Measurements from ENCODE around the gene GPS2. TPM values are rescaled to one million over a fixed set of nuclear protein-coding genes. Genes with fewer than 3 reads are reported as not detected.

Gene GPS2
- total RNA-seq, 1 donor from 2014 or later, result 24.5 TPM

- Histone ChIP-seq H3K36me3 (ENCODE audit: control insufficient read depth in 3 of 3, insufficient read depth in 3 of 3, low read length in 3 of 3) (no peaks in the 10 kb centered on the region), H3K27me3 (ENCODE audit: control insufficient read depth in 3 of 3, insufficient read depth in 3 of 3, low read length in 3 of 3) (no peaks in the 10 kb centered on the region), H3K9ac (ENCODE audit: low read depth in 1 of 3, low read length in 3 of 3) (peak overlapping the region; percentile 92 to 99 (median 92)), H3K4me3 (ENCODE audit: low read length in 3 of 3) (peak overlapping the region; percentile 78 to 90 (median 80)), H3K4me1 (ENCODE audit: control insufficient read depth in 3 of 3, insufficient read depth in 3 of 3, low read length in 3 of 3) (peaks cover 41 to 81% (median 61%) of the 10 kb centered on the region in 3 donors), H3K27ac (ENCODE audit: low read depth, low read length) (peak overlapping the region; percentile 98), H3K9me3 (ENCODE audit: control insufficient read depth in 3 of 3, low read length in 3 of 3) (no peaks in the 10 kb centered on the region)
These were observed 37.9 kb upstream of the GPS2 start for GRCh38 chr17:7352910-7353635.

- H3K36me3 ChIP-seq (ENCODE audit: control insufficient read depth in 3 of 3, insufficient read depth in 3 of 3, low read length in 3 of 3), result no peaks in the 10 kb centered on the region
- H3K9me3 ChIP-seq (ENCODE audit: control insufficient read depth in 3 of 3, low read length in 3 of 3), result no peaks in the 10 kb centered on the region
- H3K27me3 ChIP-seq (ENCODE audit: control insufficient read depth in 3 of 3, insufficient read depth in 3 of 3, low read length in 3 of 3), result no peaks in the 10 kb centered on the region
- H3K9ac ChIP-seq (ENCODE audit: low read depth in 1 of 3, low read length in 3 of 3), result peak overlapping the region; percentile 92 to 99 (median 92)
- peak overlapping the region; percentile 98 for H3K27ac ChIP-seq (ENCODE audit: low read depth, low read length)
- H3K4me3 ChIP-seq (ENCODE audit: low read length in 3 of 3), result peak overlapping the region; percentile 78 to 90 (median 80)
- peaks cover 46 to 83% (median 63%) of the 10 kb centered on the region in 3 donors for H3K4me1 ChIP-seq (ENCODE audit: control insufficient read depth in 3 of 3, insufficient read depth in 3 of 3, low read length in 3 of 3)
These were observed 37.3 kb upstream of the GPS2 start for GRCh38 chr17:7352503-7352889.

- peak within 1 kb of the TSS; percentile 92 to 99 (median 98) for H3K9ac ChIP-seq (ENCODE audit: low read depth in 1 of 3, low read length in 3 of 3)
- peaks cover 48 to 85% (median 70%) of the 10 kb centered on the region in 3 donors for H3K4me1 ChIP-seq (ENCODE audit: control insufficient read depth in 3 of 3, insufficient read depth in 3 of 3, low read length in 3 of 3)
- no peaks in the 10 kb centered on the region for H3K27me3 ChIP-seq (ENCODE audit: control insufficient read depth in 3 of 3, insufficient read depth in 3 of 3, low read length in 3 of 3)
- peak within 1 kb of the TSS; percentile 98 for H3K27ac ChIP-seq (ENCODE audit: low read depth, low read length)
- H3K9me3 ChIP-seq (ENCODE audit: control insufficient read depth in 3 of 3, low read length in 3 of 3), result no peaks in the 10 kb centered on the region
- H3K36me3 ChIP-seq (ENCODE audit: control insufficient read depth in 3 of 3, insufficient read depth in 3 of 3, low read length in 3 of 3), result no peaks in the 10 kb centered on the region
- peak within 1 kb of the TSS; percentile 79 to 90 (median 80) for H3K4me3 ChIP-seq (ENCODE audit: low read length in 3 of 3)
These were observed 36.7 kb upstream of the GPS2 start, which contains the start of gene KCTD11 for GRCh38 chr17:7351665-7352502. Gene KCTD11 (plus strand): TSS chr17:7352162.

- H3K4me3 ChIP-seq (ENCODE audit: low read length in 3 of 3), result peak overlapping the region in 2 of 3 donors; percentile 9 to 13
- H3K27ac ChIP-seq (ENCODE audit: low read depth, low read length), result peak overlapping the region; percentile 54
- H3K4me1 ChIP-seq (ENCODE audit: control insufficient read depth in 3 of 3, insufficient read depth in 3 of 3, low read length in 3 of 3), result peaks cover 48 to 66% (median 57%) of the 10 kb centered on the region in 3 donors
- no peaks in the 10 kb centered on the region for H3K36me3 ChIP-seq (ENCODE audit: control insufficient read depth in 3 of 3, insufficient read depth in 3 of 3, low read length in 3 of 3)
- H3K9me3 ChIP-seq (ENCODE audit: control insufficient read depth in 3 of 3, low read length in 3 of 3), result no peaks in the 10 kb centered on the region
- H3K27me3 ChIP-seq (ENCODE audit: control insufficient read depth in 3 of 3, insufficient read depth in 3 of 3, low read length in 3 of 3), result peaks cover 0 to 3% (median 0%) of the 10 kb centered on the region in 3 donors
- H3K9ac ChIP-seq (ENCODE audit: low read depth in 1 of 3, low read length in 3 of 3), result peak overlapping the region in 1 of 3 donors; percentile 57
These were observed 33.5 kb upstream of the GPS2 start for GRCh38 chr17:7348478-7349242.

- Histone ChIP-seq H3K36me3 (ENCODE audit: control insufficient read depth in 3 of 3, insufficient read depth in 3 of 3, low read length in 3 of 3) (no peaks in the 10 kb centered on the region), H3K27ac (ENCODE audit: low read depth, low read length) (peak overlapping the region; percentile 54), H3K4me3 (ENCODE audit: low read length in 3 of 3) (no peak overlapping the region), H3K4me1 (ENCODE audit: control insufficient read depth in 3 of 3, insufficient read depth in 3 of 3, low read length in 3 of 3) (peaks cover 41 to 58% (median 49%) of the 10 kb centered on the region in 3 donors), H3K9ac (ENCODE audit: low read depth in 1 of 3, low read length in 3 of 3) (peak overlapping the region in 1 of 3 donors; percentile 25), H3K9me3 (ENCODE audit: control insufficient read depth in 3 of 3, low read length in 3 of 3) (no peaks in the 10 kb centered on the region), H3K27me3 (ENCODE audit: control insufficient read depth in 3 of 3, insufficient read depth in 3 of 3, low read length in 3 of 3) (peaks cover 0 to 6% (median 3%) of the 10 kb centered on the region in 3 donors)
These were observed 32.7 kb upstream of the GPS2 start for GRCh38 chr17:7347630-7348477.

GRCh38 chr17:7346761-7347614 is 31.8 kb upstream of the GPS2 start:
- H3K4me3 ChIP-seq (ENCODE audit: low read length in 3 of 3), result no peak overlapping the region
- H3K27ac ChIP-seq (ENCODE audit: low read depth, low read length), result peak overlapping the region; percentile 54
- peaks cover 35 to 52% (median 43%) of the 10 kb centered on the region in 3 donors for H3K4me1 ChIP-seq (ENCODE audit: control insufficient read depth in 3 of 3, insufficient read depth in 3 of 3, low read length in 3 of 3)
- H3K36me3 ChIP-seq (ENCODE audit: control insufficient read depth in 3 of 3, insufficient read depth in 3 of 3, low read length in 3 of 3), result no peaks in the 10 kb centered on the region
- H3K9ac ChIP-seq (ENCODE audit: low read depth in 1 of 3, low read length in 3 of 3), result peak overlapping the region in 2 of 3 donors; percentile 21 to 25
- peaks cover 3 to 11% (median 6%) of the 10 kb centered on the region in 3 donors for H3K27me3 ChIP-seq (ENCODE audit: control insufficient read depth in 3 of 3, insufficient read depth in 3 of 3, low read length in 3 of 3)
- no peaks in the 10 kb centered on the region for H3K9me3 ChIP-seq (ENCODE audit: control insufficient read depth in 3 of 3, low read length in 3 of 3)

GRCh38 chr17:7343250-7343649 is 28.1 kb upstream of the GPS2 start:
- Histone ChIP-seq H3K9me3 (ENCODE audit: control insufficient read depth in 3 of 3, low read length in 3 of 3) (no peaks in the 10 kb centered on the region), H3K27ac (ENCODE audit: low read depth, low read length) (no peak overlapping the region), H3K4me3 (ENCODE audit: low read length in 3 of 3) (no peak overlapping the region), H3K9ac (ENCODE audit: low read depth in 1 of 3, low read length in 3 of 3) (no peak overlapping the region), H3K36me3 (ENCODE audit: control insufficient read depth in 3 of 3, insufficient read depth in 3 of 3, low read length in 3 of 3) (no peaks in the 10 kb centered on the region), H3K4me1 (ENCODE audit: control insufficient read depth in 3 of 3, insufficient read depth in 3 of 3, low read length in 3 of 3) (peaks cover 17 to 24% (median 19%) of the 10 kb centered on the region in 3 donors), H3K27me3 (ENCODE audit: control insufficient read depth in 3 of 3, insufficient read depth in 3 of 3, low read length in 3 of 3) (peaks cover 8 to 25% (median 20%) of the 10 kb centered on the region in 3 donors)

- H3K4me3 ChIP-seq (ENCODE audit: low read length in 3 of 3), result no peak overlapping the region
- H3K9ac ChIP-seq (ENCODE audit: low read depth in 1 of 3, low read length in 3 of 3), result no peak overlapping the region
- H3K4me1 ChIP-seq (ENCODE audit: control insufficient read depth in 3 of 3, insufficient read depth in 3 of 3, low read length in 3 of 3), result peaks cover 3 to 10% (median 7%) of the 10 kb centered on the region in 3 donors
- peaks cover 15 to 36% (median 25%) of the 10 kb centered on the region in 3 donors for H3K27me3 ChIP-seq (ENCODE audit: control insufficient read depth in 3 of 3, insufficient read depth in 3 of 3, low read length in 3 of 3)
- no peaks in the 10 kb centered on the region for H3K36me3 ChIP-seq (ENCODE audit: control insufficient read depth in 3 of 3, insufficient read depth in 3 of 3, low read length in 3 of 3)
- no peaks in the 10 kb centered on the region for H3K9me3 ChIP-seq (ENCODE audit: control insufficient read depth in 3 of 3, low read length in 3 of 3)
- H3K27ac ChIP-seq (ENCODE audit: low read depth, low read length), result no peak overlapping the region
These were observed 26.7 kb upstream of the GPS2 start for GRCh38 chr17:7341842-7342241.
